H9 (cell line): ENCODE measurements around the gene VAV1. TPM values are rescaled to one million over a fixed set of nuclear protein-coding genes. Genes with fewer than 3 reads are reported as not detected.
A peak's percentile ranks its signal among the peaks of the same experiment; 100 is the strongest.

Experiments used
- DNase-seq: peaks from one replicate; pipeline ENCODE4 v3.0.0-alpha.2; 2017
- H2AFZ ChIP-seq: one replicate; pipeline ENCODE4 v1.6.1; 2013; ENCODE audit warnings: mild to moderate bottlenecking, low read length, control low read depth, moderate library complexity
- H2AK5ac ChIP-seq: 2 replicates; pipeline ENCODE4 v1.6.1; 2013; ENCODE audit warnings: low read length, control low read depth, mixed read lengths; ENCODE audit not compliant: insufficient read length
- H2BK120ac ChIP-seq: one replicate; pipeline ENCODE4 v1.6.1; 2013; ENCODE audit warnings: low read depth, mild to moderate bottlenecking, low read length, control low read depth, inconsistent platforms; ENCODE audit not compliant: poor library complexity, severe bottlenecking
- H2BK12ac ChIP-seq: 2 replicates; pipeline ENCODE4 v1.6.1; 2013; ENCODE audit warnings: low read length, control low read depth, mixed read lengths, low read depth; ENCODE audit not compliant: insufficient read length
- H2BK15ac ChIP-seq: 2 replicates; pipeline ENCODE4 v1.6.1; 2013; ENCODE audit warnings: low read depth, low read length, control low read depth
- H2BK20ac ChIP-seq: one replicate; pipeline ENCODE4 v1.6.1; 2013; ENCODE audit warnings: low read depth, mild to moderate bottlenecking, low read length, control low read depth, inconsistent platforms; ENCODE audit not compliant: poor library complexity, severe bottlenecking
- H2BK5ac ChIP-seq: 2 replicates; pipeline ENCODE4 v1.6.1; 2013; ENCODE audit warnings: low read length, control low read depth, mixed read lengths; ENCODE audit not compliant: insufficient read length
- H3K14ac ChIP-seq: 2 replicates; pipeline ENCODE4 v1.6.1; 2013; ENCODE audit warnings: low read length, control low read depth; ENCODE audit not compliant: insufficient read depth
- H3K18ac ChIP-seq: 2 replicates; pipeline ENCODE4 v1.6.1; 2013; ENCODE audit warnings: low read depth, mild to moderate bottlenecking, mixed read lengths, low read length, control low read depth; ENCODE audit not compliant: insufficient read length
- H3K23ac ChIP-seq: 2 replicates; pipeline ENCODE4 v1.6.1; 2013; ENCODE audit warnings: low read length, control low read depth, mixed read lengths, low read depth; ENCODE audit not compliant: insufficient read length
- H3K23me2 ChIP-seq: 2 replicates; pipeline ENCODE4 v1.6.1; 2013; ENCODE audit warnings: low read depth, mild to moderate bottlenecking, mixed read lengths, low read length, control low read depth; ENCODE audit not compliant: insufficient read length, poor library complexity, severe bottlenecking
- H3K27ac ChIP-seq: 2 replicates; pipeline ENCODE4 v1.5.1; 2013; ENCODE audit warnings: low read length, control low read depth, mixed read lengths, low read depth; ENCODE audit not compliant: insufficient read length
- H3K27me3 ChIP-seq: 2 replicates; pipeline ENCODE4 v1.6.1; 2013; ENCODE audit warnings: low read length, control low read depth, inconsistent platforms; ENCODE audit not compliant: insufficient read depth
- H3K4ac ChIP-seq: 2 replicates; pipeline ENCODE4 v1.6.1; 2013; ENCODE audit warnings: low read depth, mild to moderate bottlenecking, control low read depth, inconsistent platforms, low read length, moderate library complexity
- H3K4me1 ChIP-seq: 2 replicates; pipeline ENCODE4 v1.6.1; 2013; ENCODE audit warnings: low read length, control low read depth, inconsistent platforms; ENCODE audit not compliant: insufficient read depth
- H3K4me2 ChIP-seq: 2 replicates; pipeline ENCODE4 v1.6.1; 2013; ENCODE audit warnings: low read length, control low read depth, mixed read lengths; ENCODE audit not compliant: insufficient read length, insufficient read depth
- H3K56ac ChIP-seq: 2 replicates; pipeline ENCODE4 v1.6.1; 2013; ENCODE audit warnings: low read depth, mild to moderate bottlenecking, mixed read lengths, low read length, control low read depth; ENCODE audit not compliant: insufficient read length
- H3K79me1 ChIP-seq: 2 replicates; pipeline ENCODE4 v1.6.1; 2013; ENCODE audit warnings: low read depth, mild to moderate bottlenecking, moderate library complexity, low read length, control low read depth, inconsistent platforms; ENCODE audit not compliant: insufficient read depth, poor library complexity, severe bottlenecking
- H3K79me2 ChIP-seq: 2 replicates; pipeline ENCODE4 v1.6.1; 2013; ENCODE audit warnings: low read length, control low read depth, inconsistent platforms; ENCODE audit not compliant: insufficient read depth
- H3K9ac ChIP-seq: 2 replicates; pipeline ENCODE4 v1.6.1; 2013; ENCODE audit warnings: low read length, control low read depth, mixed read lengths; ENCODE audit not compliant: insufficient read length; ENCODE audit errors: extremely low read depth
- H3K9me3 ChIP-seq: one replicate; pipeline ENCODE4 v1.6.1; 2013; ENCODE audit warnings: low read depth, low read length, inconsistent platforms; ENCODE audit not compliant: control insufficient read depth
- H3T11ph ChIP-seq: one replicate; pipeline ENCODE4 v1.6.1; 2013; ENCODE audit warnings: mild to moderate bottlenecking, low read length, control low read depth, inconsistent platforms
- H4K20me1 ChIP-seq: one replicate; pipeline ENCODE4 v1.6.1; 2013; ENCODE audit not compliant: control insufficient read depth, insufficient read length, insufficient read depth
- H4K5ac ChIP-seq: 2 replicates; pipeline ENCODE4 v1.6.1; 2013; ENCODE audit warnings: low read depth, mild to moderate bottlenecking, mixed read lengths, low read length, control low read depth; ENCODE audit not compliant: insufficient read length
- H4K8ac ChIP-seq: replicated peaks from 2 replicates; pipeline ENCODE4 v1.6.1; 2013; ENCODE audit warnings: low read length, control low read depth, mixed read lengths, low read depth; ENCODE audit not compliant: insufficient read length
- H4K91ac ChIP-seq: 2 replicates; pipeline ENCODE4 v1.6.1; 2013; ENCODE audit warnings: low read depth, mild to moderate bottlenecking, moderate library complexity, mixed read lengths, low read length, control low read depth; ENCODE audit not compliant: insufficient read length
- H3K27ac Mint-ChIP-seq, 3 experiments: 2 replicates in 2 of 3; 3 replicates in 1 of 3; pipeline ENCODE4 v1.8.0; 2020 to 2021; ENCODE audit warnings: mixed read lengths in 3 of 3, mild to moderate bottlenecking in 1 of 3, moderate library complexity in 1 of 3
- H3K27me3 Mint-ChIP-seq: 2 replicates; pipeline ENCODE4 v1.8.0; 2021; ENCODE audit warnings: low read depth, mild to moderate bottlenecking, moderate library complexity, mixed read lengths
- H3K36me3 Mint-ChIP-seq, 3 experiments: 2 replicates in 2 of 3; 3 replicates in 1 of 3; pipeline ENCODE4 v1.8.0; 2020 to 2021; ENCODE audit warnings: low read depth in 3 of 3, mixed read lengths in 3 of 3; ENCODE audit not compliant: insufficient read depth in 1 of 3
- H3K4me1 Mint-ChIP-seq, 2 experiments: 2 replicates each; pipeline ENCODE4 v1.8.0; 2020; ENCODE audit warnings: mixed read lengths in 2 of 2
- H3K4me3 Mint-ChIP-seq, 2 experiments: 2 replicates in 1 of 2; 3 replicates in 1 of 2; pipeline ENCODE4 v1.8.0; 2020 to 2021; ENCODE audit warnings: mild to moderate bottlenecking in 2 of 2, mixed read lengths in 2 of 2, moderate library complexity in 1 of 2
- H3K9me3 Mint-ChIP-seq, 2 experiments: 2 replicates in 1 of 2; 3 replicates in 1 of 2; pipeline ENCODE4 v1.8.0; 2020; ENCODE audit warnings: mild to moderate bottlenecking in 2 of 2, mixed read lengths in 2 of 2, moderate library complexity in 1 of 2
- CTCF ChIP-seq: fragments of 200-600 bp; sonication (generic); conservative IDR thresholded peaks from 3 replicates; pipeline ENCODE4 v1.8.0; 2021; ENCODE audit warnings: antibody characterized with exemption, mild to moderate bottlenecking
- WGBS: extraction: QIAGEN DNeasy Blood & Tissue Kit; methylation state at CpG from one replicate; pipeline ENCODE4 v1.1.7; 2013; ENCODE audit warnings: missing lambda C conversion rate, low lambda C conversion rate, mixed read lengths; ENCODE audit not compliant: insufficient read length; ENCODE audit errors: extremely low coverage; 5-methylcytosine and 5-hydroxymethylcytosine counted together
- total RNA-seq: library from RNA; stranded (reverse); gene quantifications from 2 replicates; pipeline ENCODE4 v1.2.1, GENCODE V29; 2021

Gene VAV1
- total RNA-seq, 1 experiment from 2014 or later, result 0.90 TPM

GRCh38 chr19:6862673-6863078 lies 90.2 kb downstream of the VAV1 start:
- Histone ChIP-seq H3K79me1 (no peaks in the 10 kb centered on the region), H3K23ac (no peak overlapping the region), H2BK20ac (no peak overlapping the region), H2BK15ac (no peak overlapping the region), H3K27ac (no peak overlapping the region), H3K23me2 (no peaks in the 10 kb centered on the region), H3K18ac (no peak overlapping the region), H3K14ac (no peak overlapping the region), H3K9ac (no peak overlapping the region), H3K4me2 (peak overlapping the region; percentile 1), H3K56ac (no peak overlapping the region), H4K91ac (no peak overlapping the region), H3K4ac (no peak overlapping the region), H2AFZ (no peak overlapping the region), H2AK5ac (no peak overlapping the region), H2BK12ac (no peak overlapping the region), H2BK5ac (no peak overlapping the region), H3K4me1 (no peaks in the 10 kb centered on the region; the same call in 1 of the 2 replicates), H2BK120ac (no peak overlapping the region), H3K27me3 (no peaks in the 10 kb centered on the region), H4K5ac (no peak overlapping the region), H4K20me1 (no peaks in the 10 kb centered on the region), H4K8ac (no peak overlapping the region), H3K9me3 (no peaks in the 10 kb centered on the region), H3K79me2 (no peaks in the 10 kb centered on the region), H3T11ph (no peak overlapping the region)
- peaks cover 10% of the 10 kb centered on the region for H3K27me3 Mint-ChIP-seq
- WGBS, result no CpG with 5 or more reads among the region's 16 CpGs
- DNase-seq, result peak; percentile 93
- H3K9me3 Mint-ChIP-seq, result peaks cover 0 to 27% of the 10 kb centered on the region in 2 experiments; a peak in 2 of 5 replicates
- peak; percentile 84 for TF ChIP-seq CTCF
- no peaks in the 10 kb centered on the region for H3K36me3 Mint-ChIP-seq
- H3K4me1 Mint-ChIP-seq, result peaks cover 0 to 5% of the 10 kb centered on the region in 2 experiments; a peak in 1 of 4 replicates
- peak overlapping the region; percentile 47 to 75 for H3K4me3 Mint-ChIP-seq
- no peak overlapping the region for H3K27ac Mint-ChIP-seq
